ENCODE results near the gene TOMM22.
A peak's percentile ranks its signal among the peaks of the same experiment; 100 is the strongest.

GRCh38 chr22:38699784-38700183 lies 18.0 kb downstream of the TOMM22 start:
- TF ChIP-seq, protein P1, sequence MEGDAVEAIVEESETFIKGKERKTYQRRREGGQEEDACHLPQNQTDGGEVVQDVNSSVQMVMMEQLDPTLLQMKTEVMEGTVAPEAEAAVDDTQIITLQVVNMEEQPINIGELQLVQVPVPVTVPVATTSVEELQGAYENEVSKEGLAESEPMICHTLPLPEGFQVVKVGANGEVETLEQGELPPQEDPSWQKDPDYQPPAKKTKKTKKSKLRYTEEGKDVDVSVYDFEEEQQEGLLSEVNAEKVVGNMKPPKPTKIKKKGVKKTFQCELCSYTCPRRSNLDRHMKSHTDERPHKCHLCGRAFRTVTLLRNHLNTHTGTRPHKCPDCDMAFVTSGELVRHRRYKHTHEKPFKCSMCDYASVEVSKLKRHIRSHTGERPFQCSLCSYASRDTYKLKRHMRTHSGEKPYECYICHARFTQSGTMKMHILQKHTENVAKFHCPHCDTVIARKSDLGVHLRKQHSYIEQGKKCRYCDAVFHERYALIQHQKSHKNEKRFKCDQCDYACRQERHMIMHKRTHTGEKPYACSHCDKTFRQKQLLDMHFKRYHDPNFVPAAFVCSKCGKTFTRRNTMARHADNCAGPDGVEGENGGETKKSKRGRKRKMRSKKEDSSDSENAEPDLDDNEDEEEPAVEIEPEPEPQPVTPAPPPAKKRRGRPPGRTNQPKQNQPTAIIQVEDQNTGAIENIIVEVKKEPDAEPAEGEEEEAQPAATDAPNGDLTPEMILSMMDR (conservative IDR thresholded peaks at IDR 0.05 in 1 of 2, IDR thresholded peaks at IDR 0.05 in 1 of 2; ENCODE audit: extremely low read depth in 1 of 2, insufficient read depth in 1 of 2, low read depth in 1 of 2, low read length in 2 of 2): peak in 1 of 2 donors; percentile 8
- no peak for TF ChIP-seq EZH2 (IDR thresholded peaks at IDR 0.05; ENCODE audit: borderline replicate concordance, low read length)

All from mammary epithelial cell (primary cell).